Fibroblast of lung (primary cell): ENCODE measurements around the gene MYRFL. TPM values are rescaled to one million over a fixed set of nuclear protein-coding genes. Genes with fewer than 3 reads are reported as not detected.

Experiments
- DNase-seq, 2 donors: peaks; one replicate each; pipeline versions ENCODE4 v3.0.0 to v3.0.0-alpha.2; 2010; ENCODE audit warnings: low read depth in 2 of 2
- H2AFZ ChIP-seq: 2 replicates; pipeline ENCODE4 v1.5.1; 2012; ENCODE audit warnings: low read length, control low read depth, inconsistent platforms
- H3K27ac ChIP-seq: 2 replicates; pipeline ENCODE4 v1.5.1; 2011; ENCODE audit warnings: low read length, control low read depth; ENCODE audit not compliant: insufficient read depth
- H3K27me3 ChIP-seq: 2 replicates; pipeline ENCODE4 v1.5.1; 2011; ENCODE audit warnings: mild to moderate bottlenecking, low read length; ENCODE audit not compliant: control insufficient read depth, insufficient read depth
- H3K36me3 ChIP-seq: 2 replicates; pipeline ENCODE4 v1.5.1; 2011; ENCODE audit warnings: low read length; ENCODE audit not compliant: control insufficient read depth, insufficient read depth
- H3K4me1 ChIP-seq: 2 replicates; pipeline ENCODE4 v1.5.1; 2011; ENCODE audit warnings: low read length; ENCODE audit not compliant: control insufficient read depth, insufficient read depth; ENCODE audit errors: extremely low read depth
- H3K4me2 ChIP-seq: 2 replicates; pipeline ENCODE4 v1.5.1; 2011; ENCODE audit warnings: low read length, control low read depth; ENCODE audit not compliant: insufficient read depth; ENCODE audit errors: extremely low read depth
- H3K4me3 ChIP-seq, 4 experiments: fragments of 200-600 bp in 1 of 4; sonication (generic) in 1 of 4; replicated peaks in 1 of 4; 2 replicates each; pipeline ENCODE4 v1.5.1; 2011 to 2016; ENCODE audit warnings: low read length in 4 of 4, low read depth in 3 of 4, mild to moderate bottlenecking in 3 of 4, control low read depth in 2 of 4, inconsistent platforms in 1 of 4, mixed read lengths in 1 of 4; ENCODE audit not compliant: insufficient read depth in 1 of 4; ENCODE audit errors: control extremely low read depth in 1 of 4
- H3K79me2 ChIP-seq: 2 replicates; pipeline ENCODE4 v1.5.1; 2012; ENCODE audit warnings: mild to moderate bottlenecking, low read length, inconsistent platforms; ENCODE audit not compliant: control insufficient read depth, insufficient read depth
- H3K9ac ChIP-seq: 2 replicates; pipeline ENCODE4 v1.5.1; 2011; ENCODE audit warnings: mild to moderate bottlenecking, low read length, control low read depth; ENCODE audit not compliant: insufficient read depth
- H3K9me3 ChIP-seq: 2 replicates; pipeline ENCODE4 v1.5.1; 2012; ENCODE audit warnings: low read depth, low read length; ENCODE audit not compliant: control insufficient read depth, insufficient read depth
- H4K20me1 ChIP-seq: 2 replicates; pipeline ENCODE4 v1.5.1; 2011; ENCODE audit warnings: low read length; ENCODE audit not compliant: control insufficient read depth, insufficient read depth; ENCODE audit errors: extremely low read depth
- EZH2 ChIP-seq: IDR thresholded peaks from 2 replicates; pipeline ENCODE4 v1.5.1; 2012; ENCODE audit warnings: low read length, control low read depth, mild to moderate bottlenecking; ENCODE audit errors: missing control alignments
- polyA plus RNA-seq, 2 donors: library from polyadenylated mRNA; depleted of rRNA in 1 of 2; stranded (reverse) in 1 of 2; unstranded in 1 of 2; fragments of >200 nt; gene quantifications; 2 replicates each; pipeline ENCODE4 v1.2.1, GENCODE V29; 2011 to 2012; ENCODE audit warnings: missing spikeins in 1 of 2
- total RNA-seq: library from RNA; depleted of rRNA; stranded (reverse); fragments of >200 nt; gene quantifications from 2 replicates; pipeline ENCODE4 v1.2.1, GENCODE V29; 2014
- TF ChIP-seq, protein P1 (sequence below), 2 donors: IDR thresholded peaks in 1 of 2; conservative IDR thresholded peaks in 1 of 2; 1 replicate in 1 of 2; 2 replicates in 1 of 2; pipeline ENCODE4 v1.5.1; 2011 to 2012; ENCODE audit warnings: low read length in 2 of 2, control low read depth in 1 of 2, inconsistent platforms in 1 of 2, low read depth in 1 of 2, mild to moderate bottlenecking in 1 of 2

The MYRFL gene
- total and polyA plus RNA-seq, 2 donors (not counting 1 experiment from before 2014, with no cell fraction given): not detected

GRCh38 chr12:69886715-69887114 is 61.7 kb downstream of the MYRFL start:
- Histone ChIP-seq H3K36me3 (no peaks in the 10 kb centered on the region), H3K9me3 (no peaks in the 10 kb centered on the region), H3K79me2 (no peaks in the 10 kb centered on the region), H3K9ac (no peak overlapping the region), H3K27me3 (no peaks in the 10 kb centered on the region), H3K4me2 (no peak overlapping the region), H3K27ac (no peak overlapping the region), H3K4me3 (no peak overlapping the region), H2AFZ (no peak overlapping the region), H4K20me1 (no peaks in the 10 kb centered on the region), H3K4me1 (no peaks in the 10 kb centered on the region)
- no peak for TF ChIP-seq EZH2
- TF ChIP-seq, protein P1, sequence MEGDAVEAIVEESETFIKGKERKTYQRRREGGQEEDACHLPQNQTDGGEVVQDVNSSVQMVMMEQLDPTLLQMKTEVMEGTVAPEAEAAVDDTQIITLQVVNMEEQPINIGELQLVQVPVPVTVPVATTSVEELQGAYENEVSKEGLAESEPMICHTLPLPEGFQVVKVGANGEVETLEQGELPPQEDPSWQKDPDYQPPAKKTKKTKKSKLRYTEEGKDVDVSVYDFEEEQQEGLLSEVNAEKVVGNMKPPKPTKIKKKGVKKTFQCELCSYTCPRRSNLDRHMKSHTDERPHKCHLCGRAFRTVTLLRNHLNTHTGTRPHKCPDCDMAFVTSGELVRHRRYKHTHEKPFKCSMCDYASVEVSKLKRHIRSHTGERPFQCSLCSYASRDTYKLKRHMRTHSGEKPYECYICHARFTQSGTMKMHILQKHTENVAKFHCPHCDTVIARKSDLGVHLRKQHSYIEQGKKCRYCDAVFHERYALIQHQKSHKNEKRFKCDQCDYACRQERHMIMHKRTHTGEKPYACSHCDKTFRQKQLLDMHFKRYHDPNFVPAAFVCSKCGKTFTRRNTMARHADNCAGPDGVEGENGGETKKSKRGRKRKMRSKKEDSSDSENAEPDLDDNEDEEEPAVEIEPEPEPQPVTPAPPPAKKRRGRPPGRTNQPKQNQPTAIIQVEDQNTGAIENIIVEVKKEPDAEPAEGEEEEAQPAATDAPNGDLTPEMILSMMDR (conservative IDR thresholded peaks at IDR 0.05 in 1 of 2, IDR thresholded peaks at IDR 0.05 in 1 of 2; ENCODE audit: low read depth in 1 of 2, low read length in 2 of 2): no peak
- DNase-seq: no peak

- no peak overlapping the region for H3K4me3 ChIP-seq
- H3K79me2 ChIP-seq: no peaks in the 10 kb centered on the region
- no peak overlapping the region for H3K27ac ChIP-seq
- no peaks in the 10 kb centered on the region for H3K27me3 ChIP-seq
- no peak overlapping the region for H3K9ac ChIP-seq
- DNase-seq: no peak
- no peak overlapping the region for H2AFZ ChIP-seq
- no peaks in the 10 kb centered on the region for H3K4me1 ChIP-seq
- no peaks in the 10 kb centered on the region for H3K36me3 ChIP-seq
- H3K4me2 ChIP-seq: no peak overlapping the region
- no peaks in the 10 kb centered on the region for H4K20me1 ChIP-seq
- no peaks in the 10 kb centered on the region for H3K9me3 ChIP-seq
- TF ChIP-seq, protein P1 (conservative IDR thresholded peaks at IDR 0.05 in 1 of 2, IDR thresholded peaks at IDR 0.05 in 1 of 2; ENCODE audit: low read depth in 1 of 2, low read length in 2 of 2): no peak
- no peak for TF ChIP-seq EZH2
Observed at GRCh38 chr12:69888901-69889300, 63.9 kb downstream of the MYRFL start.

GRCh38 chr12:69894800-69895383 is 69.9 kb downstream of the MYRFL start:
- Histone ChIP-seq H3K9me3 (no peaks in the 10 kb centered on the region), H2AFZ (no peak overlapping the region), H3K4me3 (no peak overlapping the region), H3K79me2 (no peaks in the 10 kb centered on the region), H3K27ac (no peak overlapping the region), H3K36me3 (no peaks in the 10 kb centered on the region), H4K20me1 (no peaks in the 10 kb centered on the region), H3K27me3 (no peaks in the 10 kb centered on the region), H3K9ac (no peak overlapping the region), H3K4me2 (no peak overlapping the region), H3K4me1 (peaks cover 4% of the 10 kb centered on the region)
- DNase-seq: no peak
- TF ChIP-seq, protein P1 (conservative IDR thresholded peaks at IDR 0.05 in 1 of 2, IDR thresholded peaks at IDR 0.05 in 1 of 2; ENCODE audit: low read depth in 1 of 2, low read length in 2 of 2): no peak
- TF ChIP-seq EZH2: no peak
